Mucosa of rectum (tissue), 2 donors: ENCODE measurements around the gene ARHGEF28.

Experiments used
- H3K27ac ChIP-seq, 2 donors: one replicate each; pipeline ENCODE4 v1.7.0; 2013; ENCODE audit warnings: inconsistent platforms in 2 of 2, low read depth in 2 of 2, low read length in 2 of 2
- H3K27me3 ChIP-seq, 2 donors: one replicate each; pipeline ENCODE4 v1.7.0; 2013; ENCODE audit warnings: low read length in 2 of 2; ENCODE audit not compliant: control insufficient read depth in 2 of 2, insufficient read depth in 2 of 2
- H3K36me3 ChIP-seq, 2 donors: one replicate each; pipeline ENCODE4 v1.7.0; 2013; ENCODE audit warnings: low read length in 2 of 2; ENCODE audit not compliant: control insufficient read depth in 2 of 2, insufficient read depth in 2 of 2
- H3K4me1 ChIP-seq, 2 donors: one replicate each; pipeline ENCODE4 v1.7.0; 2013; ENCODE audit warnings: low read length in 2 of 2, mild to moderate bottlenecking in 1 of 2; ENCODE audit not compliant: control insufficient read depth in 2 of 2, insufficient read depth in 2 of 2
- H3K4me3 ChIP-seq, 2 donors: one replicate each; pipeline ENCODE4 v1.7.0; 2013; ENCODE audit warnings: low read length in 2 of 2
- H3K9ac ChIP-seq, 2 donors: one replicate each; pipeline ENCODE4 v1.7.0; 2013; ENCODE audit warnings: low read length in 2 of 2, low read depth in 1 of 2, mild to moderate bottlenecking in 1 of 2
- H3K9me3 ChIP-seq, 2 donors: one replicate each; pipeline ENCODE4 v1.7.0; 2013; ENCODE audit warnings: low read length in 2 of 2; ENCODE audit not compliant: control insufficient read depth in 2 of 2
- donor health status: healthy.
- donor health status: Normal muscosa, but diverticular disease.

ARHGEF28 gene

DNA sequence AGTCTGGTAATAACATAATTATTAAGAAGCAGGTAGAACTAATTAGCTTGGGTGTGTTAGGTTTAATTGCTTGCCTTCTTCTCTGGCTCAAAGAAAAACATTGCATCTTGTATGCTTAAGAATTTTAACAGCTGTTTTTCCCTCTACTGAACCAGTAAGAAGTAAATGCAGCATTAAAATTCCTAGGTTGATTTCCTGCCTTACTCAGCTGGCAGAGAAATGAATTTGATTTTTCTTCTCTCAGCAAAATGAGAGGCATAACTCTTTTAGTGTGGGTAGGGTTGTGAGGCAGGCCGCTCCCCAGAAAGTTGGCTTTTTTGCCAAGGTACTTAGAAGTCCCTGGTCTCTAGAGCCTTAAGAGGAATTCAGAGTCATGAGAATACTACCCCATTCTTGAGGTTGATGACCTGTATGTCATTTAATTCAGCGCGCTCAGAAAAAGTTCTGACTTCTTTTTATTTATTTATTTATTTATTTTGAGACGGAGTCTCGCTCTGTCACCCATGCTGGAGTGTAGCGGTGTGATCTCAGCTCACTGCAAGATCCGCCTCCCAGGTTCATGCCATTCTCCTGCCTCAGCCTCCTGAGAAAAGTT is 302.6 kb downstream of the ARHGEF28 start:
- no peak overlapping the region for H3K9ac ChIP-seq
- H3K27ac ChIP-seq = no peak overlapping the region
- no peaks in the 10 kb centered on the region for H3K27me3 ChIP-seq
- no peaks in the 10 kb centered on the region for H3K36me3 ChIP-seq
- H3K9me3 ChIP-seq = no peaks in the 10 kb centered on the region
- no peak overlapping the region for H3K4me3 ChIP-seq
- H3K4me1 ChIP-seq = no peaks in the 10 kb centered on the region

DNA sequence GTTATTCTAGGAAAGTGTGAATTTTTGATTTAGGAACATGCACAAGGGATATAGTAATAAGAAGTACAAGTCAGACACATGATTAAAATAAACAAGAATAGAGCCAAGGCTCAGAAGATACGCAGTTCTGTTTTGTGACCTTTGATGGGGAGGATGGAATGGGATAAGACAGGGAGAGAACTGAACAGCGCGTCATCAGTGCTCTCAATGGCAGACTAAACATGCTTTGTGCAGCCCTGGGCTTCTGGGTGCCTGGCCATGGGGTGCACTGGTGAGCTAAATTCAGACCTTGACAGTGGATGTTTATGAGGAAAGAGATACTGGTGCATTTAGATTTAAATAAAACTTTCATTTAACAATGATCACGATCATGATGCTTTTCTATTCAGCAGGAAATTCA is 309.7 kb downstream of the ARHGEF28 start:
- Histone ChIP-seq H3K27ac (no peak overlapping the region), H3K4me3 (no peak overlapping the region), H3K36me3 (no peaks in the 10 kb centered on the region), H3K27me3 (no peaks in the 10 kb centered on the region), H3K9me3 (no peaks in the 10 kb centered on the region), H3K9ac (no peak overlapping the region), H3K4me1 (no peaks in the 10 kb centered on the region)

DNA sequence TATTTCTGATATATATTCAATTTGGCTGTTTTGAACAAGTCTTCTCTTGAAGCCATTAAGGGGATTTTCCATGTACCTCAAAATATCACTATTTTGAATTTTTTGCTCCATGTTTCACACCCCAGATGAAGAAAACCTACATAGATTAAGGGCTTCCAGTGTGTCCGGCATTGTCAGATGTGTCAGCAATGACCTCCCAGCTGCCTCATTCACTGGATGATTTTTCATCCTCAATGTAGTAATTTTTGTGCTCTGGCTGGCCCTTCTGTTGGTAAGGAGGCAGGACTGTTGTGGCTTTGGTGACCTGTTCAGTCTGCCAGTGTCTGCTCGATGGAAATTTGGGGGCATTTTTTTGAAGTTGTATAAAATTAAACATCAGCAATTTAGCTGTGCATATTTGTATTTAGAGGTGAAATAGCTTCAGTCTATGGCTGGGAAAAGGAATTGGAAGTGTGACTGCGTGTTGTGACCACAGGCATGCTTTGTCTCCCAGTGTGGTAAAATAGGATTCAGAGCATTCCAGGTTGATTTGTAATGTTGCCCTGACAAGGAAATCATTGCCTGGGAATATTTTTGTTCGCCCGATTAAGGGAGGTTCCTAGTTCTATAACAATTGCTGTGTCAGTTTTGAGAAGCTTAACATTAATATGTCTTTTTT is 312.4 kb downstream of the ARHGEF28 start:
- Histone ChIP-seq H3K4me3 (no peak overlapping the region), H3K9ac (no peak overlapping the region), H3K36me3 (no peaks in the 10 kb centered on the region), H3K9me3 (peaks cover 0 to 5% of the 10 kb centered on the region in 2 donors), H3K4me1 (no peaks in the 10 kb centered on the region), H3K27me3 (no peaks in the 10 kb centered on the region), H3K27ac (no peak overlapping the region)

DNA sequence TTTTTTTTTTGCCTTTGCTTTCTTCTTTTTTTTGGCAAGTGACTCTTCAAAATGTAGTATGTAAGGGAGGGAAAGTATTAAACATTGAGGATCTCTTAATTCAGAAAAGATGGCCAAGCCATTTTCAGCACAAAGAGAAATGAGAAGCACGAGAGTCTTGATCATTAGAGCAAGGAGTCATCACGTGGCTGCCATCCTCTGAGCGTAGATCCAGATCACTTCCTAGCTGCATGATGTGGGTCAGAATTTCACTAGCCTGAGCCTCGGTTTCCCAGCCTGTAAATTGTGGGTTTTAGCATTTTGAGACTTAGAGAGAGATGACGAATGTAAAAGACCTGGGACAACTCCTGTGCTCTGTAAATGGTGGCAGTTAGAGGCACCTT is 312.9 kb downstream of the ARHGEF28 start:
- Histone ChIP-seq H3K36me3 (no peaks in the 10 kb centered on the region), H3K4me1 (no peaks in the 10 kb centered on the region), H3K9ac (no peak overlapping the region), H3K9me3 (peaks cover 0 to 5% of the 10 kb centered on the region in 2 donors), H3K27me3 (no peaks in the 10 kb centered on the region), H3K4me3 (no peak overlapping the region), H3K27ac (no peak overlapping the region)

DNA sequence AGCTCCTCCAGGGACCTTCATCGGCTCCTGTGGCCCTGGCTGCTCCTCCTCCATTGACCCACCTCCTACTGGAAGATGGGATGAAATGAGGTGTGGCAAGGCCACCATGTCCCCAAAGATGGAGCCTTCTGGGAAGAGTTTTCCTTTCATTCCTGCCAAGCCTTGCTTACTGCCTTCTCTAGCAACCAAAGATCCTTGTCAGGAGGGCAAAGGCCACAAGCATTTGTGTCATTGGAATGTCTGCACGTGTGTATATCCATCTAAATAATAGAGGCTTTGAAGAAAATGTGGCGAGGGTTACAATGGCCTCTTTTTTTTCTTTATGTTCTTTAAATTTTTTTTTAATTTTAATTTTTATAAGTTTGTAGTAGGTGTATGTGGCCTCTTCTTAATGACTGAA is 313.6 kb downstream of the ARHGEF28 start:
- H3K27ac ChIP-seq = no peak overlapping the region
- no peak overlapping the region for H3K9ac ChIP-seq
- peaks cover 0 to 5% of the 10 kb centered on the region in 2 donors for H3K9me3 ChIP-seq
- H3K36me3 ChIP-seq = no peaks in the 10 kb centered on the region
- H3K27me3 ChIP-seq = no peaks in the 10 kb centered on the region
- H3K4me1 ChIP-seq = no peaks in the 10 kb centered on the region
- no peak overlapping the region for H3K4me3 ChIP-seq

DNA sequence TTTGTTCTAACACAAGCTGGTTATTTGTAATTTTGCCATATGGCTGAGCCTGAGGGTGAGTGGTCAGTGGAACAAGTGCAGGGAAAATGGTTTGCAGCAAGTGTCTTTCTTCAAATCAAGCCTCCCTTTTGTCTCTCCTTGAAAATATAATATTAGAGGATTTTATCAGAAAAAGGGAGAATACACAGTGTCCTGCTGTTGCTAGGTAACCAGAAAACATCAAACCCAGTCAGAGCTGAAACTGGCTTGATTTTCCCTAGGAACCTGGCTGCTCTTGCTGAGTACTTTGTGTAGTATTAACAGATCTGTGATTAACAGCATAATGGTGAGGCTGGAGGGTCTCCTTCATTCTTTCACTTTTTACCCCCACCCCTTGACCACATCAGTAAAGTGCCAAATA is 314.0 kb downstream of the ARHGEF28 start:
- peaks cover 0 to 5% of the 10 kb centered on the region in 2 donors for H3K9me3 ChIP-seq
- H3K27ac ChIP-seq = no peak overlapping the region
- H3K9ac ChIP-seq = no peak overlapping the region
- H3K4me1 ChIP-seq = no peaks in the 10 kb centered on the region
- H3K4me3 ChIP-seq = no peak overlapping the region
- no peaks in the 10 kb centered on the region for H3K36me3 ChIP-seq
- no peaks in the 10 kb centered on the region for H3K27me3 ChIP-seq

DNA sequence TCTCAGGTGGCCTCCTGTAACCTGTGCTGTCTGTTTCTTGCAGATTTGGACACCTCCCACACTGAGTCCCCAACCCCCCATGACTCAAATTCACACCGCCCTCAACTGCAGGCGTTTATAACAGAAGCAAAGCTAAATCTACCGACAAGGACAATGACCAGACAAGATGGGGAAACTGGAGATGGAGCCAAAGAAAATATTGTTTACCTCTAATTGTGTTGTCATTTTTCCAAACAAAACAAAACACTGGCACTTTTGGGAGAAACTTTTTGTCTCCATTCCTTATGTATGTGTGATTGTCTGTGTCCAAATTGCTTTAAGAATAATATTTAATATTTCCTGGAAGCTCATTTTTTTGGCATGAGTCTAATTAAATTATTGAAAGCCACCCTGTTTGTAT is 314.8 kb downstream of the ARHGEF28 start:
- Histone ChIP-seq H3K36me3 (no peaks in the 10 kb centered on the region), H3K4me1 (no peaks in the 10 kb centered on the region), H3K9me3 (peaks cover 0 to 5% of the 10 kb centered on the region in 2 donors), H3K9ac (no peak overlapping the region), H3K27ac (no peak overlapping the region), H3K4me3 (no peak overlapping the region), H3K27me3 (no peaks in the 10 kb centered on the region)

DNA sequence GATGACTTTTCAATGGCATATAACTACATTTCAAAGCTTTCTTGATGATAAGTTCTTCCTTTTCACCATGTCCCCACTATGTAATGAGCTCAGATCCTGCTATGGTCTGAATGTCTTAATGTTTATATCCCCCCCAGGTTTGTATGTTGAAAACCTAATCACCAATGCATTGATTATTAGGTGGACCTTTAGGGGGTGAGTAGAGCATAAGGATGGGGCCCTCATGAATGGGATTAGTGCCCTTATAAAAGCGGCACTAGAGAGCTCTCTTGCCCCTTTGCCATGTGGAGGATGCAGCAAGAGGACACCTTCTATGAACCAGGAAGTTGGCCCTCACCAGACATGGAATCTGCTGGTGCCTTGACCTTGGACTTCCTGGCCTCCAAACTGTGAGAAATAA is 316.8 kb downstream of the ARHGEF28 start:
- no peaks in the 10 kb centered on the region for H3K27me3 ChIP-seq
- H3K4me1 ChIP-seq = no peaks in the 10 kb centered on the region
- no peak overlapping the region for H3K9ac ChIP-seq
- H3K4me3 ChIP-seq = no peak overlapping the region
- H3K36me3 ChIP-seq = no peaks in the 10 kb centered on the region
- H3K9me3 ChIP-seq = peaks cover 0 to 5% of the 10 kb centered on the region in 2 donors
- H3K27ac ChIP-seq = no peak overlapping the region

DNA sequence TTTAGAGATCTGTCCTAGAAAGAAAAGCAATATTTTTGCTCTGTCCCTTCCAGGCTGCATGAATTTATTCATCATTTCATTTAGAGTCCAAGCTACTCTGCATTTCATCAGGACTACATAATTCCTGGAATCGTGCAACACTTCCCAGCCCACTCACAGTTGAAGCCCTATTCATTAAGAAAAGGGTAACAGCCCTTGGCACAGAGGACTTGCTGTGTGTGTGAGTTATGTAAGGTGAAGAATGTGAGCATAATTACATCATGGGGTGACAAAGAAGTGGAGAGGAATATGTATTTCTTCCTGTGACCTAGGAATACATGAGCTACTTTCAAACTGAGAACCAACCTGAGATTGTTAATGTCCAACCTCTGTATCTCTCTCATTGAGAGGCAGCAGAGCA is 317.4 kb downstream of the ARHGEF28 start:
- H3K9ac ChIP-seq = no peak overlapping the region
- no peaks in the 10 kb centered on the region for H3K27me3 ChIP-seq
- H3K9me3 ChIP-seq = peaks cover 0 to 5% of the 10 kb centered on the region in 2 donors
- no peaks in the 10 kb centered on the region for H3K4me1 ChIP-seq
- H3K27ac ChIP-seq = no peak overlapping the region
- H3K36me3 ChIP-seq = no peaks in the 10 kb centered on the region
- H3K4me3 ChIP-seq = no peak overlapping the region

DNA sequence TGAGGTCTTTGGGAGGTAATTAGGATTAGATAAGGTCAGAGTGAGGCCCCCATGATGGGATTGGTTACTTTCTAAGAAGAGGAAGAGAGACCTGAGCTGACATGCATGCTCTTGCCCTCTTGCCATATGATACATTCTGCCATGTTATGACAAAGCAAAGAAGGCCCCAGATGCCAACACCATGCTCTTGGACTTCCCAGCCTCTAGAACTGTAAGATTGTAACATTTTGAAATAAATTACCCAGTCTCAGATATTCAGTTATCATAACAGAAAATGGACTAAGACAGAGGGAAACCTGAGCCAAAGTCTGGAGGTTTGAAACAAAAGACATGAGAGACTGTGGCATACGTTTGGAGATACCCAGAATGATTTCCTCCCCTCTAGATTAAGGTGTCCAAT is 318.6 kb downstream of the ARHGEF28 start:
- Histone ChIP-seq H3K27ac (no peak overlapping the region), H3K27me3 (no peaks in the 10 kb centered on the region), H3K4me1 (no peaks in the 10 kb centered on the region), H3K4me3 (no peak overlapping the region), H3K9me3 (peaks cover 0 to 5% of the 10 kb centered on the region in 2 donors), H3K36me3 (no peaks in the 10 kb centered on the region), H3K9ac (no peak overlapping the region)
